Measurements from ENCODE around the gene MAX.

The MAX gene, protein sequence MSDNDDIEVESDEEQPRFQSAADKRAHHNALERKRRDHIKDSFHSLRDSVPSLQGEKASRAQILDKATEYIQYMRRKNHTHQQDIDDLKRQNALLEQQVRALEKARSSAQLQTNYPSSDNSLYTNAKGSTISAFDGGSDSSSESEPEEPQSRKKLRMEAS

GRCh38 chr14:65102441-65103149, at the start of gene MAX:
MAX (minus strand) TSS chr14:65102517; CDS start chr14:65102339, 178 bp downstream.
- DNase-seq (ENCODE audit: low read depth), result peak; percentile 94

- no peak for DNase-seq (ENCODE audit: low read depth)
Measured at GRCh38 chr14:65151609-65151956, 49.3 kb upstream of the MAX start.

GRCh38 chr14:65150898-65151608, 48.7 kb upstream of the MAX start:
- DNase-seq (ENCODE audit: low read depth), result no peak

DNA sequence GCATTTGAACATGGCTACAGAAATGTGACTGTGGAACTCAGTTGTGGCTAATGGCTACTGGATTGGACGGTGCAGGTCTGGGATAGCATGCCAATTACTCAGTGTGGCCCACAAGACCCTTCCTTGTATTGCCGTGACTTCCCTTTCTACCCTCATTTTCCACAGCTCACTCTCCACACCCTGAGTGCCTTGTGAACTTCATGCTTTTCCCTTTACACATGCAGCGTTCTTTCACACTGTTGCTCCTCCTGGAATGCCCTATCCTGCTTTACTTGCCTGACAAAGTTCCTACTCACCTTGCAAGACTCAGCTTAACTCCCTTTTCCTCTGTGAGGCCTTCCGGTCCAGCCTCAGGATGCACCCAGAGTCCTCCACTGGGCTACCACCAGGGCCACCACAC, 46.8 kb upstream of the MAX start:
- DNase-seq (ENCODE audit: low read depth), result no peak

- DNase-seq (ENCODE audit: low read depth), result no peak
Measured at GRCh38 chr14:65144170-65144569, 41.9 kb upstream of the MAX start.

DNA sequence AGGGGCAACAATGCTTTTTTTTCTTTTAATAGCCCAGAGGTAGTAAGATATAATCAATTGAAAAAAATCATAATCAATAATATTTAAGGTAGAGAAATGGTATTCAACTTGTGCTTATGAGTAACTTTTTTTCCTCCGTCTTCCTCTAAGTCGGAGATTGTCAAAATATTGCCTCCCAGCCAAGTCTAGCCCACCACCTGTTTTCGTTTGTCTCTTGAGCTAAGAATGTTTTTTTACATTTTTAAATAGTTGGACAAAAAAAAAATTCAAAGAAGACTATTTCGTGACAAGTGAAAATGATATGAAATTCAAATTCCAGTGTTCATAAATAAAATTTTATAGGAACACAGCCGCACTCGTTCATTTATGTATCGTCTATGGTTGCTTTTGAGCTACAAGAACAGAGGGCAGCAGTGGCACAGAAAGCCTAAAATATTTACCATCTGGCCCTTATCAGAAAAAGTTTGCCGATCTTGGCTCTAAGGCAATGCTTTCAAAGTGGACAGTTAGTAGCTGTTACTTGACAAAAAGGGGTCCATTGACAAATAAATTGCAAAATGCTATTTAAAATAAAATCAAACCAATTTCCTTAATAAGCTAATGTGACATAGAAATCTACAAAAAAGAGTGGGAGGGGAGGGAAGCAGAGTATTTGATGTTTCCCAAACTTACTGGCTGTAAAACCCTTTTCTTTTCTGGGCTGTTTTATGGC, 40.8 kb upstream of the MAX start:
- DNase-seq (ENCODE audit: low read depth), result no peak

GRCh38 chr14:65142429-65142828, 40.1 kb upstream of the MAX start:
- DNase-seq (ENCODE audit: low read depth), result no peak

DNA sequence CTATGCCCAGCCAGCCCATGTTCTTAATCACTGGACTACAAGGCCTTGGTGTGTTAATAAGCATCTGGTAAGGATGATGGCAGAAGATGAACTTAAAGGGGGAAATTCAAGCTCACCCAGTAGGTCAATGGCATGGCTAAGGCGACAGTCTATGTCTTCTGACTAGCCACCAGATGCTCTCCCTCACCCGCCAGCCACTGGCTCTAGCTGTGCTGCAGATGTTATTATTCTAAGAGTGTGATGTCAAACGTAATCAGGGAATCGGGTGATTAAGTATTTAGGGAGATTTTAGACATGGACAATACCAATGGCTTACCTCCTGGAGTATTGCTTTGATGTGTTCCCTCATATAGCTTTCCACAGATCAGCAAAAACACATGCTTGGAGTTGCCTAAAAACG, 39.2 kb upstream of the MAX start:
- no peak for DNase-seq (ENCODE audit: low read depth)

- no peak for DNase-seq (ENCODE audit: low read depth)
Measured at GRCh38 chr14:65137648-65138307, 35.5 kb upstream of the MAX start.

DNA sequence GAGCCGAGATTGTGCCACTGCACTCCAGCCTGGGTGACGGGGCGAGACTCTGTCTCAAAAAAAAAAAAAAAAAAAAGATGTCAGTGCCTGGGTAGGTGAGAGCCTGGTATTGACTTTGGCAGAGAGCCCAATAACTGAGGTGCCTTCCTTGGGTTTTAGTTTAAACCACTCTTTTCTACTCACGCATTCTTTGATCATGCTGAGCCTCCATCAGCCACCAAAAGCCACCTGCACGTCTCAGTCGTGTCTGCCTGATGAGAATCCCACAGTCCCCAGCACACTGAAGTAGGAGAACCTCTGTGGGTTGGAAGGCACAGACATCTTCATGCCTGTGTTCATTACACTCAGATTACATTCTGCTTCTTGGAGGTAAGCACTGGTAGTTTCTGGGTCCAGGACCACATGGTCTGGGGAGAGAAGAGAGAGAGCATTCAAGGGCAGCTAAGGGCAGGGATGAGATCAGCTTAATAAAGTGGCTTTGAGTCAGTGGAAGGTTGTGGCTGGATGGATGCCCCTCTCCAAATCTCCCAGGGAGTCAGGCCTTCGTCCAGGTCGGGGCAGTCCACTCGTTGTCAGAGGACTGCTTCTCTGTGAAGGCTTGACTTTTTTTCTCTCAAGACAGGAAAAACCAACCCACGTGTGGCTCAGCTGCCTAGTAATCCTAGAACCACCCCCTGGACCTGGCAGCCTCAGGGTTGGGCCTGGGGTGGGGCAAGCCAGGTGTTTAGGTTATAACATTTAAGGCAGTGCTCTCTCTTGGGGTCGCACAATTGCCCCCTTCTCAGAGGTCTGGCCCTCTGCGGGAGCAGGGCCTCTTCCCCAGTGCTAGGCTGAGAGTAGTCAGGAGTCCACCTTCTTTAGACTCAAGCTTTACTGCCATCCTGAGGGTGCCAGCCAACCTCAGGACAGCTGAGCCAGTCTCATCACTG, 32.6 kb upstream of the MAX start:
- DNase-seq (ENCODE audit: low read depth), result no peak

GRCh38 chr14:65132855-65133254, 30.5 kb upstream of the MAX start:
- DNase-seq (ENCODE audit: low read depth), result no peak

- DNase-seq (ENCODE audit: low read depth), result no peak
Measured at GRCh38 chr14:65131301-65131701, 29.0 kb upstream of the MAX start.

- no peak for DNase-seq (ENCODE audit: low read depth)
Measured at GRCh38 chr14:65128096-65128495, 25.8 kb upstream of the MAX start.

DNA sequence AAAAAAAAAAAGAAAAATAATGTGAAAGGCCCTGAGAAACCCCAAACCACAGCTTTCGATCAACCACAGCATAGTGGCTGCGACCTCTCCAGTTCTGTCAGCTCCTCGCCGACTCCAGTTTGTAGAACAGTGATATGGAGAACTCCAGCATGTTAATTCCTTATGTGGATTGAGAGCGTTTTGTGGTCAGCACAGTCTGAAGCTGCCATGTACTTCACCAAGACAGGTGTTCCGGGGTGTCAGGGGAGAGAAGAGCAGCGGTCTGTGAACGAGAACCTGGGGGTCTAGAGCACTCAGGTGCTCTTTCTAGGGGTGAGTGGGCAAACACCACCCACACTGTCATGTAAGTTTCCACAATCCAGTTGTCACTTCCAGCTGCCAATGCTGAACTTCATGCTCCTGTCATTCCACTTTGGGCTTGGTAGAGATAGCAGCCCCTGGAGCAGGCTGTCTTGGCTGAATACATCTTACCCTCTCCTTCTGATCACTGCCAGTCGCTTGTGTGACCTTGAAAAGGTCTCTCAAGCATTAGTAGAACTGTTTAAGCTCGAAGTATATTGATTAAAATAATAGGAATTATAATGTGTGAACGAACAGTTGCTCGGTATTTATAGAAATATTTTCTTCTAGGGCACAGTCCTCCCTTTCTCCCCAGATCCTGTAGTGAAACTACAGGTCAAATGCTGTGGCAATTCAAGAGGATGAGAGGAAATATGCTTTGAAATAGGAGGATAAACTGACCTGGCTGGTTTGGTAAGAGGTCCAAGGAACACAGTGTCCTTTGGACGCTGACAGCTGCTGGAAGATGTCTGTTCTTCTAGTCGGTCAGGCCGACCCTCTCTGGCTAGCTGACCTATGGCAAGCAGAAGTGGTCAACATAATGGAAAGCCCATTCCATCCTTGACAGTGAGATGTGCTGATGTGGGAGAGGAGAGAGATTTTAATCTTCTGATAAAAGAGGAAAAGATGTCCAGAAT, 15.7 kb upstream of the MAX start:
- no peak for DNase-seq (ENCODE audit: low read depth)

GRCh38 chr14:65115615-65116014, 13.3 kb upstream of the MAX start:
- no peak for DNase-seq (ENCODE audit: low read depth)

- no peak for DNase-seq (ENCODE audit: low read depth)
Measured at GRCh38 chr14:65110525-65110924, 8.2 kb upstream of the MAX start.

DNA sequence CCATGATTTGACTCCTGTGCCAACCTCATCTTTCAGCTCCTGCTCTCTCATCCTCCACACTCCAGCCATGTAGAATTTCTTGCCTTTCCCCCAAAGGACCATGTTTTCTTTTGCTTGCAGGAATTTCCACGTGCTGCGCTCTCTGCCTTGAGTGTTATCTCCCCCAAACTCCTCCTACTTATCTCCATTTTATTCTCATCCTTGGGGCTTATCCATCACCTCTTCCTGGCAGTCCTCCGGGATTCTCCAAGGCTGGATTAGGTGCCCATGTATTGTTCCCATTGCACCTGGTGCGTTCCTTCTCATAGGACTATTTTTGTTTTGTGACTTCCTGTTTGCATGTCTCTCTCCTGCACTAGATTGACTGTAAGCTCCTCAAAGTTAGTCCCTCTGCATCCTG, 7.0 kb upstream of the MAX start:
- DNase-seq (ENCODE audit: low read depth), result no peak

DNA sequence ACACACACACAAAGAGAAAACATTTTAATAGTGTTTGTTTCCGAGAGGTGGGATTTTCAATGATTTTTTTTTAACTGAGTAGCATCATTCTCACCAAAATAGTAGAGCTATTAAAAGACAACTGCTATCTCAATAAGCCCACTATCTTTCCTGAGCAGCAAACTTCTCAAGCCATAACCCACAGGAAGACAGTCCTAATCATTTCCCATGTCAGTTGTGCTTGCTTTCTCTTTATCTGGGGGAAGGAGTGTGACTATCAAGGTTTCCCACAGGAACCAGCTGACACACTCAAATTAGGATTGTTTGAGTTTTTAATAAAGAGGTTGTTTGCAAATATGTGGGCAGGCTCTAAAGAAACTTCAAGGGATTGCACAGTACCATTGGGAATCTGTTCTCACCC, 4.9 kb upstream of the MAX start:
- DNase-seq (ENCODE audit: low read depth), result no peak

DNA sequence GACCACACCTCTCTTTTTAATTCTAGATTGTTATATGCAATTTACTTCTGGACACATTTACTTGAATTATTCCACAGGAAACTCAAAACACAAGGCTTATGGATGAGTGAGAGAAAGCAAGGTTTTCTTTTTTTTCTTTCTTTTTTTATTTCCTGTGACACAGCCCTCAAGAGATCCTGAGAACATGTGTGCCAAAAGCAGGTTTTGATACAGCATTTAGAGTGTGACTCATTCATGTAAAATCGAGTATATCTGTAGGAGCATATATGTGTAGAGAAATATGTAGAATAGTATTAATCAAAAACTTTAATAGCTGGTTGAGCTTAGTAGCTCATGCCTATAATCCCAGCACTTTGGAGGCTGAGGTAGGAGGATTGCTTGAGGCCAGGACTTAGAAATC, 4.4 kb upstream of the MAX start:
- no peak for DNase-seq (ENCODE audit: low read depth)

DNA sequence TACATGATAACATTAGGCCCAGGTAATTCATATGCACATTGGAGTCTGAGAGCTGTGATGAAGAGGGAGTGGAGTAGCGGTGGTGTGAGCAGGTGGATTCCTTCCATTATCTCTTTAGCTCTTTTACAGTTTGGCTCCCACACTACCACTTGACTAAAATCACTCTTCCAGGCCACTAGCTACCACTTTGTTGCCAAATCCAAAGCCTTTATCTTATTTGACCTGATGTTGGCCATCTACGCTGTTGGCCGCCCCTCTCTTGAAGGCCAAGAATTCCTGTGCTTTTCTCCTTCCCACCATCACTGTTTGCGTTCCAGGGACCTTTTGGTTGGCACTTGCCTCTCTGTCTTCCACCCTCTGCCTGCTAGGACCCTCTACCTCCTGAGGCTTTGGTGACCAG, 4.0 kb upstream of the MAX start:
- DNase-seq (ENCODE audit: low read depth), result no peak
